Esophagus squamous epithelium (tissue), 4 donors: ENCODE measurements around the gene ANXA5.

ENCODE experiments used
- POLR2A ChIP-seq, 4 donors: fragments of 450-650 bp; IDR thresholded peaks; one replicate each; pipeline ENCODE4 v1.6.1; 2017; ENCODE audit warnings: antibody characterized with exemption in 4 of 4, mild to moderate bottlenecking in 4 of 4, moderate library complexity in 3 of 4
- TF ChIP-seq, protein P1 (sequence below), 6 experiments: fragments of 450-650 bp in 4 of 6; fragments of 200-600 bp in 2 of 6; sonication (generic) in 2 of 6; IDR thresholded peaks; one replicate each; pipeline ENCODE4 v1.5.1; 2016 to 2019; ENCODE audit warnings: antibody characterized with exemption in 6 of 6, mild to moderate bottlenecking in 4 of 6, moderate library complexity in 4 of 6

GRCh38 chr4:121696581-121697461, at the start of gene ANXA5:
- TF ChIP-seq, protein P1, sequence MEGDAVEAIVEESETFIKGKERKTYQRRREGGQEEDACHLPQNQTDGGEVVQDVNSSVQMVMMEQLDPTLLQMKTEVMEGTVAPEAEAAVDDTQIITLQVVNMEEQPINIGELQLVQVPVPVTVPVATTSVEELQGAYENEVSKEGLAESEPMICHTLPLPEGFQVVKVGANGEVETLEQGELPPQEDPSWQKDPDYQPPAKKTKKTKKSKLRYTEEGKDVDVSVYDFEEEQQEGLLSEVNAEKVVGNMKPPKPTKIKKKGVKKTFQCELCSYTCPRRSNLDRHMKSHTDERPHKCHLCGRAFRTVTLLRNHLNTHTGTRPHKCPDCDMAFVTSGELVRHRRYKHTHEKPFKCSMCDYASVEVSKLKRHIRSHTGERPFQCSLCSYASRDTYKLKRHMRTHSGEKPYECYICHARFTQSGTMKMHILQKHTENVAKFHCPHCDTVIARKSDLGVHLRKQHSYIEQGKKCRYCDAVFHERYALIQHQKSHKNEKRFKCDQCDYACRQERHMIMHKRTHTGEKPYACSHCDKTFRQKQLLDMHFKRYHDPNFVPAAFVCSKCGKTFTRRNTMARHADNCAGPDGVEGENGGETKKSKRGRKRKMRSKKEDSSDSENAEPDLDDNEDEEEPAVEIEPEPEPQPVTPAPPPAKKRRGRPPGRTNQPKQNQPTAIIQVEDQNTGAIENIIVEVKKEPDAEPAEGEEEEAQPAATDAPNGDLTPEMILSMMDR (IDR thresholded peaks at IDR 0.05): peak in 5 of 6 experiments; percentile 8 to 50 (median 29)
- peak in 2 of 4 donors; percentile 69 to 79 for TF ChIP-seq POLR2A (IDR thresholded peaks at IDR 0.05)
